GM12874 (cell line): Measurements from ENCODE around the gene VCAN.

Experiments used
- TF ChIP-seq, protein P1 (sequence below): IDR thresholded peaks from 2 replicates; pipeline ENCODE4 v1.5.1; 2011; ENCODE audit warnings: low read depth, mild to moderate bottlenecking, control low read depth, low read length, moderate library complexity; ENCODE audit not compliant: insufficient read depth

The VCAN gene

DNA sequence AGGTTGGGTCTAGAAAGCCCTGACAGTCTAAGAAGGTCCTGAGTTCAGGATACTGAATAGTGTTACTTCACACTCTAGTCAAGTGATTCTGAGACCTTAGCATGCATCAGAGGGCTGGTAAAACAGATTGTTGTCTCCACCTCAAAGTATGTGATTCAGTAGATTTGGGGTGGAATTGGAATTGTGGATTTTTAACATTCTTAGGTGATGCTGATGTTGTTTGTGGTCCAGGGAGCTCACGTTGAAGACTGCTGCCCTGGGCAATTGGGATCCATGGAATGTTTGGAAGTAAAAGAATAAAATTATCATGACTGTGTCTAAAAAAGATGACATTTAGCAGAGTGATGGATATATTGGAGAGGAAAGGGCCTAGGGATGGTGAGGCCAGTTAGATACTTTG lies 75.6 kb downstream of the VCAN start:
- TF ChIP-seq, protein P1, sequence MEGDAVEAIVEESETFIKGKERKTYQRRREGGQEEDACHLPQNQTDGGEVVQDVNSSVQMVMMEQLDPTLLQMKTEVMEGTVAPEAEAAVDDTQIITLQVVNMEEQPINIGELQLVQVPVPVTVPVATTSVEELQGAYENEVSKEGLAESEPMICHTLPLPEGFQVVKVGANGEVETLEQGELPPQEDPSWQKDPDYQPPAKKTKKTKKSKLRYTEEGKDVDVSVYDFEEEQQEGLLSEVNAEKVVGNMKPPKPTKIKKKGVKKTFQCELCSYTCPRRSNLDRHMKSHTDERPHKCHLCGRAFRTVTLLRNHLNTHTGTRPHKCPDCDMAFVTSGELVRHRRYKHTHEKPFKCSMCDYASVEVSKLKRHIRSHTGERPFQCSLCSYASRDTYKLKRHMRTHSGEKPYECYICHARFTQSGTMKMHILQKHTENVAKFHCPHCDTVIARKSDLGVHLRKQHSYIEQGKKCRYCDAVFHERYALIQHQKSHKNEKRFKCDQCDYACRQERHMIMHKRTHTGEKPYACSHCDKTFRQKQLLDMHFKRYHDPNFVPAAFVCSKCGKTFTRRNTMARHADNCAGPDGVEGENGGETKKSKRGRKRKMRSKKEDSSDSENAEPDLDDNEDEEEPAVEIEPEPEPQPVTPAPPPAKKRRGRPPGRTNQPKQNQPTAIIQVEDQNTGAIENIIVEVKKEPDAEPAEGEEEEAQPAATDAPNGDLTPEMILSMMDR, result no peak

DNA sequence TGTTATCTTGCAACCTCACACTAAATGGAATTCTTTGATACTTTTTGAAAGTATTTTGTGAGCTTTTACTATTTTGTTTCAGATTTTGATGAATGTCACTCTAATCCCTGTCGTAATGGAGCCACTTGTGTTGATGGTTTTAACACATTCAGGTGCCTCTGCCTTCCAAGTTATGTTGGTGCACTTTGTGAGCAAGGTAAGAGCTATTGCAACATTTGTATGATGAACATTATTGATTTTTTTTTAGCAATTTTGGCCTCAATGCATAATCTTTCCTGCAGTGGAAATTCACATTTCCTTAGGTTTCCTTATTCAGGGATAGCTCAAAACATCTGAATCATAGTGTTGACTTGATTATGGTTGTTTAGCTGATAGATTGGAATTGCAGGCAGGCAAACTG lies 76.3 kb downstream of the VCAN start:
- TF ChIP-seq, protein P1, result no peak

DNA sequence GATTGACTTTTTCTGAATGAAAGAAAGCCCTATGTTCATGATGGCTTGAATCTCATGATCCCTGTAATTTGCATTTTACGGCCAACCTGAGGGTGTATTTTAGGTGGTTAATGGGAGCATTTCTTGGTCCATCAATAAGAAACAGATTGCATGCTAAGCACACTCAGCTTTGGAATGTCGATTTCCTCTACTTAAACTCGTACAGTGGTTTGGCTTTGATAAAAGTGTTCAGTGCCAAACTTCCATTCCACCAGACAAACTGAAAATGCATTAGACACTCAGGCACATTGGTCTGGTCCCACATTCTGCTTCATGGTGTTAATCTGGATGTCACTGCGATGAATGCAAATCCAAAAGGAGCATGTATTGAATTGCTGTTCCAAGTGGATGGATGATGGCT lies 77.0 kb downstream of the VCAN start:
- TF ChIP-seq, protein P1, result no peak

DNA sequence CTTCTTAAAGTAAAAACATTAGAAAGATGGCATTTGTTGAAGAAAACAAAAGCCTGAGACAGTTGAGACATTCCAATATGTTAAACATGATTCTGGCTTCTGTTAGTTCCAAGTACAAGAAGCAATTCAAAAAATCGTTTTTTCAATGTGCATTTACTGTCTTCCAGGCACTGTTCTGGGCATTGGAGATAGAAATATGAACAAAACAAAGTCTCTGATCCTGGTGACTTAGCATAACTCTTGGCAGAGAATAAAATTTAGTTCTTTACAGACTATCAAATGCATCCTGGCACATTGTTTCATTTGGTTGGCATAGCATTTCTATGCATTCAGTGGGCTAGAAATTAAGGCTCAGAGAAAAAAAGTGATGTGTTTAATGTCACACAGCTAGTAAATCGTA lies 77.5 kb downstream of the VCAN start:
- TF ChIP-seq, protein P1, result no peak

DNA sequence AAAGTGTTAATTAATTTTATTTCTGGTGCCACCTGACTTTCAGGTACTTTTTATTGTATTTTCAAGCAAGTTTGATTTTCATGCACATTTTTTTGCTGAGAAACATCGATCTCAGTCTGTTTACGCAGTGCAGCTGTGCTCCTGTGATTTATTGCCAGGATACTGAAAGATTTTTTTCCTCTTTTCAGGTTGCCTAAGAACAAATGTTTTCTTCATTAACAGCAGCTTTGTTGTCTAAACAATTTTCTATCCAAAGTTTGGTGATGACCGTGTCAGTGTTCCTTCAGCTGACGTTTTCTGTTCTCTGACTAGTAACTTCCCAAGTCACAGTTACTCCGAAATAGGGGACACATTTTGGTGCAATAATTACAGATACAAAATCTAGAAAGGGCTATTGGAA lies 78.1 kb downstream of the VCAN start:
- TF ChIP-seq, protein P1, result no peak

DNA sequence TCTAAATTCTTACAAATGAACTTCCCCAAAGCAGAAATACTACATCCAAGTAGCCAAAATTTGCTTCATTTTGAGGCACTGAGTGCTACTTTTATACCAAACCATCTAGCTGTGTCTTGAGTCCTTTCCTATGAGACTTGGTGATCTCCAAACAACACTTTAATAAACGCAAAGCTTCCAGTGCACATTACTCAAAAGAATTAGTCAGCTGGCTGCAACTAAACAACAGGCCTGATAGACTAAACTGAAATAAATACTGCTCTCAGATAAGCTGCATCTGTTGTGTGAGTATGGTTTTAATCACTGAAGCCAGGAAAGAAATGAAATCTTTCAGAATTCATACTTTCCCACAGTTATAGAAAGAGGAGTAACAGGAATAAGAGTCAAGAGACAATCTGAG lies 80.3 kb downstream of the VCAN start:
- TF ChIP-seq, protein P1, result no peak

DNA sequence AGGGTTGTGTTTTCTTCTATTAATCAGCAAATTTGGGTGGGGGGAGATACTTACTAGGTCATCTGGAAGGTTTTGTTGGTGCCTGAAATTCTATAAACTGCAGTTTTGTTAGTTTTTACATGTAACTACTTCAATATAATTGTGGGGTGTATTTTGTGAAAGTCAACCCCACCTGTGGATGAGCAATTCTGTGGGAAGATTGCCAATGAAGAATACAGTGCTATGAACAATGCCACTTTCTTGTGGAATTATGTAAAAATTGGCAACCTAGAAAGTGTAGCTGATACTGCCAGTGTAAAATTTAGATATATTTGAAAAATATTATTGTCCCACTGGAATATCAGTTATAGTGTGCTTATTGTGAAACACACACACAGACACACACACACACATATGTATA lies 80.7 kb downstream of the VCAN start:
- TF ChIP-seq, protein P1, result no peak

DNA sequence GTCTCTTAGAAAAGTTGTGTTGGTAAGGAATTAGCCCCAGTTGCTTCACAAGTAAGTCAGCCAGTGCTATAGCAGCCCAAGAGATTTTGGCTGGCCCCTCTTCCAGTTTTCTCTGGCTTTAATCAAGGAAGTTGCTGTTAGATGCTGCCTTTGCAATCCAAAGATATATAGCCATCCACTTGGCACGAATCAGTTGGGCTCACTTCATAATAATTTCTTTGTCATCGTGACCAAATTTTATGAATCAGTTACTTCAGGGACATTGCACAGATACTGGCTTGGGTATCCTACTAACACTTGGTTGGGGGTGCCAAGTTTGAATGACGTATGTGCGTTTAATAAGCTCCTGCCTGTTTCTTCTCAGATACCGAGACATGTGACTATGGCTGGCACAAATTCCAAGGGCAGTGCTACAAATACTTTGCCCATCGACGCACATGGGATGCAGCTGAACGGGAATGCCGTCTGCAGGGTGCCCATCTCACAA lies 81.5 kb downstream of the VCAN start:
- TF ChIP-seq, protein P1, result no peak
